ENCODE results near the gene DMRTB1. TPM values are rescaled to one million over a fixed set of nuclear protein-coding genes. Genes with fewer than 3 reads are reported as not detected.
A peak's percentile ranks its signal among the peaks of the same experiment; 100 is the strongest.

Gene DMRTB1
- total and polyA plus RNA-seq, 2 of the 4 experiments (the other 2 are of a cell fraction): not detected

DNA sequence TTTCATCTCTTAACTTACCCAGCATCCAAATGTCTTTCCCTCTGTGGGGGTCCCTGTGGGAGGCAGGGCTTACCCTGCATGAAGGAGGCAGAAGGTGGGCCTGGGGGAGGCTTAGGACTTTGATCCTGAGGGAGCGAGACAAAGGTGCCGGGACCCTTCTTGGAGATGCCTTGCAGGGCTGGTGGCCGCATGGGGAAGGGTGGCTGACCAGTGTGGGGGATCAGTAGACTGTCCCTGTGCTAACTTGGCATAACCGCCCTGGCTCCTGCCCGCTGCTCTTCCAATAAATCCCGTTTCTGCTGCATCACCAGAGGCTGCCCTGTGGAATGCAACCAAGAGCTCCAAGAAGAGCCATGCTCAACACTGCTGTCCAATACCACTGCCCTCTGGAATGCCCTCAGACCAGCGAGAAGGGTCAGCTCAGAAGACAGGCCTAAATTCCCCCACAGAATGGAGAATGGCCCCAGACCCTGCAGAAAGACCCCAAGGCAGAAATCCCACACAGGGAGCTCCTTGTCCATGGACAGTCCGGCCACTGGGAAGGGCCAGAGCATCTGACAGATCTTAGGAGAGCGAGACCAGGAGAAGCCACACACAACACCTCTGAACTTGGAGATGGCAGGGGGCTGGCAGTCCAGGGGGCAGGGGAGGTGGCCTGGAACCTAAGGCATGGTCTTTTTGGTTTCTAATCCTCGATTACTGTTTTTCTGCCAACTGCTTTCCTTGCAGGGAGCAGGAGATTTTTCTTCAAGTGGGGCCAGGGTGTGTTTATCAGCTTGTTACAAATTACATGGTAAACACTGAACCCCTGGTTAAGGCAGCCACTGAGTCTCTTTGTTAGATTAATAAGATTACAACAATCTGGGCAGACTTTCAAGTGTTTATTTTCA lies 46.7 kb upstream of the DMRTB1 start:
- peak overlapping the region; percentile 52 for H2BK120ac ChIP-seq (ENCODE audit: low read depth, low read length)
- H3K4me1 ChIP-seq (ENCODE audit: control insufficient read depth, insufficient read depth, low read length): peaks cover 24% of the 10 kb centered on the region
- no peaks in the 10 kb centered on the region for H3K9me3 ChIP-seq (ENCODE audit: control insufficient read depth, insufficient read depth, low read length)
- H4K8ac ChIP-seq (ENCODE audit: low read depth in 2 of 2, low read length in 2 of 2): peak overlapping the region in 1 of 2 experiments; percentile 6; a peak in 1 of 4 replicates
- H4K5ac ChIP-seq (ENCODE audit: low read depth, low read length): peak overlapping the region; percentile 19; the same call in 1 of the 2 replicates
- H2AFZ ChIP-seq (replicated peaks; ENCODE audit: low read length, poor library complexity): no peak overlapping the region
- H3K14ac ChIP-seq (replicated peaks; ENCODE audit: low read depth, low read length): 0 out of 2 replicates have a peak overlapping the region, but pooled peaks have one; percentile 21
- no peak overlapping the region for H3K56ac ChIP-seq (ENCODE audit: extremely low read depth, insufficient read depth, low read length)
- H2BK5ac ChIP-seq (ENCODE audit: low read depth, low read length, poor library complexity, severe bottlenecking): peak overlapping the region; percentile 51
- no peak overlapping the region for H3K23ac ChIP-seq (ENCODE audit: low read depth, low read length)
- in situ Hi-C loops (cut with MboI; ENCODE audit: low sequenced_read_pairs) (no loop called here), dilution Hi-C loops (cut with HindIII; ENCODE audit: low sequenced_read_pairs, unreplicated experiment) (no loop called here), intact Hi-C loops (cut with micrococcal nuclease) (loop anchor here (1.0 kb wide), 1 partner anchor 37 kb away; no protein-coding TSS in a partner anchor)
- H4K91ac ChIP-seq (ENCODE audit: insufficient read depth, low read depth, low read length): peak overlapping the region; percentile 52; the same call in 1 of the 2 replicates
- DNase-seq (no peak), ATAC-seq (ENCODE audit: low read depth) (peak; percentile 5; the same call in 1 of the 2 replicates)
- H3K18ac ChIP-seq (ENCODE audit: low read depth, low read length): peak overlapping the region; percentile 46
- peak overlapping the region; percentile 51 for H3K4ac ChIP-seq (ENCODE audit: low read depth, low read length)
- no peaks in the 10 kb centered on the region for H3K36me3 ChIP-seq (ENCODE audit: control insufficient read depth, insufficient read depth, low read length)
- H3K79me1 ChIP-seq (ENCODE audit: low read depth in 1 of 2, low read length in 2 of 2): no peaks in the 10 kb centered on the region
- no peak overlapping the region for H3K9ac ChIP-seq (ENCODE audit: low read depth, low read length)
- peak overlapping the region; percentile 42 for H2BK20ac ChIP-seq (ENCODE audit: low read depth, low read length)
- H2BK15ac ChIP-seq (ENCODE audit: low read depth, low read length): peak overlapping the region; percentile 30; the same call in 1 of the 3 replicates
- no peak overlapping the region; the same call in 1 of the 2 replicates for H3K27ac ChIP-seq (ENCODE audit: insufficient read depth, low read length)
- 85% methylated on average over 3 of the region's 10 CpGs; no CpG with 5 or more reads in 1 of the 2 experiments for whole genome bisulfite sequencing, 2 experiments (ENCODE audit: extremely low coverage in 2 of 2, insufficient read length in 1 of 2)
- peaks cover 28% of the 10 kb centered on the region for H3K9me1 ChIP-seq (ENCODE audit: insufficient read depth, low read length)
- ChIA-PET POLR2A (ENCODE audit: unreplicated experiment) (no interaction called here), CTCF (interaction anchor here (1.2 kb wide), 1 partner anchor 36 kb away, joined by 6 read pairs; no protein-coding TSS in a partner anchor)
- no peak overlapping the region for H3K4me3 ChIP-seq (ENCODE audit: insufficient read depth, low read depth, low read length)
- H2AK5ac ChIP-seq (ENCODE audit: low read depth, low read length): peak overlapping the region; percentile 60
- peak overlapping the region; percentile 12 for H2AK9ac ChIP-seq (replicated peaks; ENCODE audit: low read depth, low read length, poor library complexity)
- BruUV-seq (replicated peaks): no TSS peak
- H4K20me1 ChIP-seq (ENCODE audit: insufficient read depth, low read length): peaks cover 10% of the 10 kb centered on the region
- H3K27me3 ChIP-seq (ENCODE audit: control insufficient read depth, insufficient read depth, low read length): peaks cover 34% of the 10 kb centered on the region
- H3K4me2 ChIP-seq (ENCODE audit: low read depth, low read length): peak overlapping the region; percentile 11; the same call in 1 of the 2 replicates
- TF ChIP-seq POLR2A (IDR thresholded peaks at IDR 0.05; ENCODE audit: low read depth, low read length): no peak
- no peak for TF ChIP-seq CEBPB (IDR thresholded peaks at IDR 0.05; ENCODE audit: low read depth, low read length)
